A549 (cell line): ENCODE results near the gene SELENOV.

ENCODE experiments used
- CBX8 ChIP-seq: fragments of 200-600 bp; sonication (generic); IDR thresholded peaks from 2 replicates; pipeline ENCODE4 v1.6.1; 2016
- ESRRA ChIP-seq: fragments of 150-350 bp; IDR thresholded peaks from 2 replicates; pipeline ENCODE4 v1.6.1; 2014; ENCODE audit warnings: mild to moderate bottlenecking, low read length, borderline replicate concordance
- TF ChIP-seq, protein P1 (sequence below): fragments of 200-600 bp; sonication (generic); IDR thresholded peaks from 2 replicates; pipeline ENCODE4 v1.6.1; 2016; ENCODE audit warnings: antibody characterized with exemption, mild to moderate bottlenecking, moderate library complexity
- TF ChIP-seq, protein P2 (sequence below): fragments of >200 bp; sonication (Bioruptor Twin); formaldehyde crosslinking; IDR thresholded peaks from 3 replicates; pipeline ENCODE4 v1.5.1; 2016
- TF ChIP-seq, protein P3 (sequence below): IDR thresholded peaks from 2 replicates; pipeline ENCODE4 v1.6.1; 2012

DNA sequence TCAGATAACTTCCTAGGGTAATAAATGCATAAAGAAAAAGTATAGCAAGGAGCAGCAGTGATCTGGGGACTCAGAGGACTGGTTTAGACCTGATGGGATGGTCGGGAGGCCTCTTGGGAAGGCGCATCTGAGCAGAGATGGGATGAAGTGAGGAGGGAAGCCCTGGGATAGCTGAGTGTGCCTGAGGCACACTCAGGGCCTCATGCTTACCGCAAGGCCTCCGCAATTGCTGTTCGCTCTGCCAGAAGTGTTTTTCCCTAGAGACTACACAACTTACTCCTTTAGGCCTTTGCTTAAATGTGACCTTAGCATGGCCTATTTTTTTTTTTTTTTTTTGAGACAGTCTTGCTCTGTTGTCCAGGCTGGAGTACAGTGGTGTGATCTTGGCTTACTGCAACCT lies 20.3 kb upstream of the SELENOV start:
- TF ChIP-seq, protein P1, sequence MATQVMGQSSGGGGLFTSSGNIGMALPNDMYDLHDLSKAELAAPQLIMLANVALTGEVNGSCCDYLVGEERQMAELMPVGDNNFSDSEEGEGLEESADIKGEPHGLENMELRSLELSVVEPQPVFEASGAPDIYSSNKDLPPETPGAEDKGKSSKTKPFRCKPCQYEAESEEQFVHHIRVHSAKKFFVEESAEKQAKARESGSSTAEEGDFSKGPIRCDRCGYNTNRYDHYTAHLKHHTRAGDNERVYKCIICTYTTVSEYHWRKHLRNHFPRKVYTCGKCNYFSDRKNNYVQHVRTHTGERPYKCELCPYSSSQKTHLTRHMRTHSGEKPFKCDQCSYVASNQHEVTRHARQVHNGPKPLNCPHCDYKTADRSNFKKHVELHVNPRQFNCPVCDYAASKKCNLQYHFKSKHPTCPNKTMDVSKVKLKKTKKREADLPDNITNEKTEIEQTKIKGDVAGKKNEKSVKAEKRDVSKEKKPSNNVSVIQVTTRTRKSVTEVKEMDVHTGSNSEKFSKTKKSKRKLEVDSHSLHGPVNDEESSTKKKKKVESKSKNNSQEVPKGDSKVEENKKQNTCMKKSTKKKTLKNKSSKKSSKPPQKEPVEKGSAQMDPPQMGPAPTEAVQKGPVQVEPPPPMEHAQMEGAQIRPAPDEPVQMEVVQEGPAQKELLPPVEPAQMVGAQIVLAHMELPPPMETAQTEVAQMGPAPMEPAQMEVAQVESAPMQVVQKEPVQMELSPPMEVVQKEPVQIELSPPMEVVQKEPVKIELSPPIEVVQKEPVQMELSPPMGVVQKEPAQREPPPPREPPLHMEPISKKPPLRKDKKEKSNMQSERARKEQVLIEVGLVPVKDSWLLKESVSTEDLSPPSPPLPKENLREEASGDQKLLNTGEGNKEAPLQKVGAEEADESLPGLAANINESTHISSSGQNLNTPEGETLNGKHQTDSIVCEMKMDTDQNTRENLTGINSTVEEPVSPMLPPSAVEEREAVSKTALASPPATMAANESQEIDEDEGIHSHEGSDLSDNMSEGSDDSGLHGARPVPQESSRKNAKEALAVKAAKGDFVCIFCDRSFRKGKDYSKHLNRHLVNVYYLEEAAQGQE = no peak
- TF ChIP-seq, protein P2, sequence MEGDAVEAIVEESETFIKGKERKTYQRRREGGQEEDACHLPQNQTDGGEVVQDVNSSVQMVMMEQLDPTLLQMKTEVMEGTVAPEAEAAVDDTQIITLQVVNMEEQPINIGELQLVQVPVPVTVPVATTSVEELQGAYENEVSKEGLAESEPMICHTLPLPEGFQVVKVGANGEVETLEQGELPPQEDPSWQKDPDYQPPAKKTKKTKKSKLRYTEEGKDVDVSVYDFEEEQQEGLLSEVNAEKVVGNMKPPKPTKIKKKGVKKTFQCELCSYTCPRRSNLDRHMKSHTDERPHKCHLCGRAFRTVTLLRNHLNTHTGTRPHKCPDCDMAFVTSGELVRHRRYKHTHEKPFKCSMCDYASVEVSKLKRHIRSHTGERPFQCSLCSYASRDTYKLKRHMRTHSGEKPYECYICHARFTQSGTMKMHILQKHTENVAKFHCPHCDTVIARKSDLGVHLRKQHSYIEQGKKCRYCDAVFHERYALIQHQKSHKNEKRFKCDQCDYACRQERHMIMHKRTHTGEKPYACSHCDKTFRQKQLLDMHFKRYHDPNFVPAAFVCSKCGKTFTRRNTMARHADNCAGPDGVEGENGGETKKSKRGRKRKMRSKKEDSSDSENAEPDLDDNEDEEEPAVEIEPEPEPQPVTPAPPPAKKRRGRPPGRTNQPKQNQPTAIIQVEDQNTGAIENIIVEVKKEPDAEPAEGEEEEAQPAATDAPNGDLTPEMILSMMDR = no peak
- TF ChIP-seq CBX8 (no peak), ESRRA (no peak)
- TF ChIP-seq, protein P3, sequence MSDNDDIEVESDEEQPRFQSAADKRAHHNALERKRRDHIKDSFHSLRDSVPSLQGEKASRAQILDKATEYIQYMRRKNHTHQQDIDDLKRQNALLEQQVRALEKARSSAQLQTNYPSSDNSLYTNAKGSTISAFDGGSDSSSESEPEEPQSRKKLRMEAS = no peak
